Heart left ventricle (tissue), 13 donors: ENCODE results near the gene BOK.

Experiments
- CTCF ChIP-seq, 12 donors: fragments of 200-600 bp; sonication (generic) in 4 of 12; IDR thresholded peaks; one replicate each; pipeline versions ENCODE4 v1.5.0 to v1.8.0; 2018 to 2022; ENCODE audit warnings: antibody characterized with exemption in 12 of 12, mild to moderate bottlenecking in 5 of 12
- POLR2A ChIP-seq, 2 donors: fragments of 450-650 bp; IDR thresholded peaks; one replicate each; pipeline ENCODE4 v1.6.1; 2017; ENCODE audit warnings: antibody characterized with exemption in 2 of 2, mild to moderate bottlenecking in 2 of 2, moderate library complexity in 2 of 2
- donor health status: ischemic (EF 13 %, LVEDD 7.1; RV severe dilation, severe dysfunction).
- donor health status: DM: no; HTN: yes; CAD: no.
- donor health status: DM: no; HTN: no; CAD: no.
- donor health status: ischemic (EF 25% LVEDD 6.9; RV normal size, moderate dysfunction).
- donor health status: ischemic (EF 25% LVEDD 5.7; RV mildly dilated, moderate dysfunction).
- donor health status: ischemic (EF 35%, LVEDD 5.7; RV mildly dilated, moderate dysfunction).
- donor health status: nonischemic (EF 11% LVEDD 7.7; RV severe dilation, severe dysfunction).
- donor health status: DM: yes; HTN: yes; CAD: no.
- donor health status: PGD.
- donor health status: ischemic (EF 29% LVEDD 5.4; RV normal size, mild dysfunction).
- donor health status: nonischemic (EF 23%, LVEDD 6.1; RV moderate dilation, normal function).

- TF ChIP-seq CTCF (IDR thresholded peaks at IDR 0.05) (no peak), POLR2A (IDR thresholded peaks at IDR 0.05) (no peak)
These were observed 42.0 kb upstream of the BOK start for GRCh38 chr2:241516520-241516965.
